AG08396 (cell line): ENCODE measurements around the gene JUND.
A peak's percentile ranks its signal among the peaks of the same experiment; 100 is the strongest.

ENCODE experiments used
- DNase-seq: peaks from one replicate; pipeline ENCODE4 v3.0.0; 2012; ENCODE audit warnings: low spot score, mixed read lengths

The JUND gene

GRCh38 chr19:18269070-18269723 is 12.2 kb downstream of the JUND start:
- DNase-seq, result no peak

- DNase-seq, result no peak
These were observed 14.4 kb downstream of the JUND start for GRCh38 chr19:18266771-18267686.

GRCh38 chr19:18265582-18265981 is 15.8 kb downstream of the JUND start:
- DNase-seq, result no peak

GRCh38 chr19:18264971-18265540 is 16.4 kb downstream of the JUND start:
- no peak for DNase-seq

- no peak for DNase-seq
These were observed 17.1 kb downstream of the JUND start for GRCh38 chr19:18264137-18264854.

- DNase-seq, result no peak
These were observed 17.9 kb downstream of the JUND start for GRCh38 chr19:18263324-18264136.

GRCh38 chr19:18262917-18263316 is 18.5 kb downstream of the JUND start:
- DNase-seq, result no peak

- no peak for DNase-seq
These were observed 19.3 kb downstream of the JUND start for GRCh38 chr19:18262144-18262543.

GRCh38 chr19:18261474-18261873 is 19.9 kb downstream of the JUND start:
- DNase-seq, result no peak

- DNase-seq, result no peak
These were observed 21.5 kb downstream of the JUND start for GRCh38 chr19:18259893-18260292.

GRCh38 chr19:18257503-18258470 is 23.6 kb downstream of the JUND start:
- DNase-seq, result no peak

- no peak for DNase-seq
These were observed 26.6 kb downstream of the JUND start for GRCh38 chr19:18254546-18255503.

GRCh38 chr19:18253716-18254115 is 27.7 kb downstream of the JUND start:
- DNase-seq, result no peak

GRCh38 chr19:18253130-18253529 is 28.3 kb downstream of the JUND start:
- no peak for DNase-seq

- no peak for DNase-seq
These were observed 29.1 kb downstream of the JUND start for GRCh38 chr19:18252370-18252717.

- DNase-seq, result peak; percentile 86
These were observed 29.6 kb downstream of the JUND start for GRCh38 chr19:18251587-18252369.

GRCh38 chr19:18249834-18250233 is 31.6 kb downstream of the JUND start:
- no peak for DNase-seq

GRCh38 chr19:18245297-18245696 is 36.1 kb downstream of the JUND start:
- DNase-seq, result no peak
